NCI-H345 treated with DMSO at 0.1 percent for 48 hours (cell line): Measurements from ENCODE around the gene DPAGT1.
A peak's percentile ranks its signal among the peaks of the same experiment; 100 is the strongest.
"Not testable (repeated sequence)": the region's sequence is repeated elsewhere in the genome, so short reads cannot be mapped to it uniquely, and the experiment has no call there.

Experiments
- DNase-seq: peaks from one replicate; lab custom pipeline; 2025; ENCODE audit not compliant: unreplicated experiment; lab: John Stamatoyannopoulos, UW

DPAGT1 gene

GRCh38 chr11:119101759-119102423 lies at the start of gene DPAGT1:
Gene DPAGT1 (minus strand): TSS chr11:119101853. CDS start chr11:119101655, 198 bp downstream.
- peak; percentile 95 for DNase-seq

- no peak for DNase-seq
Observed at GRCh38 chr11:119149786-119150275, 48.2 kb upstream of the DPAGT1 start.

GRCh38 chr11:119149018-119149785 lies 47.5 kb upstream of the DPAGT1 start, which contains the start of gene ABCG4:
Gene ABCG4 (plus strand): TSS chr11:119149052. CDS start chr11:119149966, 914 bp downstream.
- no peak for DNase-seq

- no peak for DNase-seq
Observed at GRCh38 chr11:119148720-119149017, 47.0 kb upstream of the DPAGT1 start.

- no peak for DNase-seq
Observed at GRCh38 chr11:119147604-119148333, 46.1 kb upstream of the DPAGT1 start.

GRCh38 chr11:119145551-119145950 lies 43.9 kb upstream of the DPAGT1 start:
- DNase-seq = no peak

GRCh38 chr11:119144825-119145486 lies 43.3 kb upstream of the DPAGT1 start:
- DNase-seq = no peak

- DNase-seq = not testable (repeated sequence)
Observed at GRCh38 chr11:119139276-119139675, 37.6 kb upstream of the DPAGT1 start.

GRCh38 chr11:119134389-119134978 lies 32.8 kb upstream of the DPAGT1 start:
- DNase-seq = no peak

- DNase-seq = no peak
Observed at GRCh38 chr11:119130662-119131061, 29.0 kb upstream of the DPAGT1 start.

GRCh38 chr11:119126675-119127268 lies 25.1 kb upstream of the DPAGT1 start:
- DNase-seq = no peak

- DNase-seq = no peak
Observed at GRCh38 chr11:119125821-119126220, 24.2 kb upstream of the DPAGT1 start.

- no peak for DNase-seq
Observed at GRCh38 chr11:119121811-119122124, 20.1 kb upstream of the DPAGT1 start.

- DNase-seq = peak; percentile 99
Observed at GRCh38 chr11:119121008-119121810, 19.6 kb upstream of the DPAGT1 start, which contains the start of gene HINFP. Gene HINFP (plus strand): TSS chr11:119121580. CDS start chr11:119126945, 5,365 bp downstream.

- no peak for DNase-seq
Observed at GRCh38 chr11:119120639-119121007, 19.0 kb upstream of the DPAGT1 start.

GRCh38 chr11:119118946-119119345 lies 17.3 kb upstream of the DPAGT1 start:
- no peak for DNase-seq

GRCh38 chr11:119118227-119118626 lies 16.6 kb upstream of the DPAGT1 start:
- DNase-seq = no peak

GRCh38 chr11:119117004-119117706 lies 15.5 kb upstream of the DPAGT1 start:
- no peak for DNase-seq

- DNase-seq = no peak
Observed at GRCh38 chr11:119116601-119117000, 14.9 kb upstream of the DPAGT1 start.
